ENCODE data around the gene NTF4. TPM values are rescaled to one million over a fixed set of nuclear protein-coding genes. Genes with fewer than 3 reads are reported as not detected.
A peak's percentile ranks its signal among the peaks of the same experiment; 100 is the strongest.
"Not testable (repeated sequence)": the region's sequence is repeated elsewhere in the genome, so short reads cannot be mapped to it uniquely, and the experiment has no call there.

NTF4 gene
- total and polyA plus RNA-seq, 2 donors (not counting 1 experiment from before 2014, with no cell fraction given) = not detected

DNA sequence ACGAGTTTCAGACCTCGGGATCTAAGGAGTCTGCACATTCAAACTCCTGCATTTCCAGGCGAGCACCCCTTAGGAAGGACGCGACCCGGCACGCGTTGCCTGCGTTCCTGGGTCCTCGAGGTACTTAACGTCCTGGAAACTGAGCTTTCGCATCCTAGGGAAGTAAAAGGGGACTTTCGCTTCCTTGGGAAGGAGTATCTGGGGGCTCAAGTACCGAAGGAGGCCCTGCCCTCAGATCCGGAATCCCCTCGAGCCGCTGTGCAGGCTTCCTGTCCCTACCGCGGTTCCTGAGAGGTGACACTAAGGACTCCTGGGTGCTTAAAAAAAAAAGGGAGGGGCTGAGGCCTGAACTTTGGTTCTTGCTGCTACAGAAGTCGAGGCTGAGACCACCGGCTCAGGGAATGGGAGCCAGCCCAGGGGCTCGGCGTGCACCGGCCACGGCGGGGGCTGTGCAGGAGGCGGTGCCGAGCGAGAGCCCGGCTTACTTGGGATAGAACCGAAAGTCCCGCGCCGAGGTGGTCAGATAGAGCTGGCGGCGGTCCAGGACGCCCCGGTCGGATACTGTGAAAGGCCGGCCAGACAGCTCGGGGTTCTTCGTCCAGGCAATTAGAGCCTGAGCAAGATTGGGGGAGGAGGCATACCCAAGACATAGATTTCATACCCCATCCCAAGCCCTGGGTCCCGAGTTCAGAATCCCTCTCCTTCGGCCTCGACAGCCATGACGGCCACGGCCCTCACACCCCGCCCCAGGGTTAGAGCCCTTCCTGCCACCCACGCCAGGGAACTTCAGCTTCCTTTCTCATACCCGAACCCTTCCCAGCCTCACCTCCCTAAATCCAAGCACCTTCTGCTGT, 46.0 kb downstream of the NTF4 start:
- Mint-ChIP-seq H3K27ac (peak overlapping the region; percentile 64), H3K4me1 (peaks cover 34% of the 10 kb centered on the region), H3K4me3 (peak overlapping the region; percentile 89)
- Histone ChIP-seq H2AFZ (ENCODE audit: insufficient read depth, low read depth, low read length, poor library complexity, severe bottlenecking) (peak overlapping the region; percentile 88), H3K4me2 (replicated peaks; ENCODE audit: low read depth, low read length, poor library complexity, severe bottlenecking) (peak overlapping the region; percentile 99), H3K4me3 (ENCODE audit: control extremely low read depth in 1 of 5, extremely low read depth in 1 of 5, insufficient read depth in 1 of 5, low read depth in 2 of 5, low read length in 4 of 5) (peak overlapping the region in 4 of 5 experiments; percentile 52 to 73 (median 60)), H3K4me1 (ENCODE audit: control insufficient read depth in 2 of 2, insufficient read depth in 2 of 2, low read length in 2 of 2) (peaks cover 25 to 40% of the 10 kb centered on the region in 2 donors), H3K9ac (ENCODE audit: low read length) (peak overlapping the region; percentile 72)
- not testable (repeated sequence) for H3K9me3 Mint-ChIP-seq (ENCODE audit: insufficient read depth); H3K27ac ChIP-seq (ENCODE audit: low read length in 2 of 2); H3K27me3 ChIP-seq (replicated peaks in 1 of 4; ENCODE audit: control extremely low read depth in 1 of 4, control insufficient read depth in 3 of 4, insufficient read depth in 4 of 4, low read length in 3 of 4); ATAC-seq (ENCODE audit: low read depth); H3K9me3 ChIP-seq (ENCODE audit: control extremely low read depth in 1 of 3, control insufficient read depth in 2 of 3, insufficient read depth in 1 of 3, low read length in 2 of 3); H4K20me1 ChIP-seq (ENCODE audit: control insufficient read depth, insufficient read depth, low read length, poor library complexity, severe bottlenecking); H3K27me3 Mint-ChIP-seq; H3K79me2 ChIP-seq (ENCODE audit: control insufficient read depth, insufficient read depth, low read length); H3K36me3 ChIP-seq (replicated peaks in 1 of 2; ENCODE audit: control extremely low read depth in 1 of 2, control insufficient read depth in 1 of 2, extremely low read depth in 1 of 2, insufficient read depth in 2 of 2, low read length in 1 of 2)
- peak; percentile 53 for DNase-seq
- ChIA-PET CTCF (interaction anchor here (0.7 to 1.9 kb wide), 8 partner anchors 15 to 179 kb away, joined by 3 to 10 read pairs (median 3); partner anchors contain the start of genes GYS1, LIN7B and RUVBL2), POLR2A (interaction anchor here (1.0 to 1.5 kb wide), 3 partner anchors 25 to 132 kb away, joined by 5 to 7 read pairs (median 5); partner anchors contain the start of genes GYS1 and RUVBL2)
- whole genome bisulfite sequencing (ENCODE audit: insufficient coverage) = 4% methylated on average over 29 of the region's 50 CpGs
- intact Hi-C loops (cut with micrococcal nuclease) = loop anchor here (2.0 kb wide), 1 partner anchor 26 kb away; the partner anchor contains the start of genes GYS1 and RUVBL2

DNA sequence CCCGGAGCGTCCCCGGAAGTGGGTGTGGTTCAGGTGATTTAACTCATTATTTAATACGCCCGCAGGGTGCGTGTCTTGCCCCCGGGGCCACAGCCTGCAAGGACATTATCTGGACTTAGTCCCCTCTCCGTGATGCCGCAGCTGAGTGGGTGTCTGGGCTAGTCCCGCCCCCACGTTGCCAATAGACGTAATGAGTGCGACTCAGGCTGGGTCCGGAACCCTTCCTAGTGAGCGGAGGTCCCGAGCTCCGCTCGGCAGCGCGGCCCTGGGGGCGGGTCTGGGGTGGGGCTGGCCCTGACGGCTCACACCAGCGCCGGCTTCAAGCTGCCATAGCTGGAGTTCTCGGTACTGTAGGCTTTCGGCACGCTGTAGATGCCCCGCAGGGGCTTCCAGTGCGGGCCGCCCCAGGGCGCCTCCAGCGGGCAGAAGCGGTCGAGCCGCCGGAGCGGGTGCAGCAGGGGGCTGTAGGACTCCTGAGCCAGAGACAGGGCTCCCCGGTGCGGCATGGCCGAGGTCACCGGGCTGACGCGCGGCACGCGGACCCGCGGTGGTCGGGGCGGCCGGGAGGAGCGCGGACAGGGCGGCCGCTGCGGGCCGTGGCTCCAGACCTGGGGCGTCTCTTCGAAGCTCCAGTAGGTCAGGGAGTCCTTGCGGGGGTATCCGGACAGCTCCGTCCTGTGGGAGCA, 46.8 kb downstream of the NTF4 start:
- Histone ChIP-seq H4K20me1 (ENCODE audit: control insufficient read depth, insufficient read depth, low read length, poor library complexity, severe bottlenecking) (no peaks in the 10 kb centered on the region), H3K9ac (ENCODE audit: low read length) (peak overlapping the region; percentile 72), H3K4me2 (replicated peaks; ENCODE audit: low read depth, low read length, poor library complexity, severe bottlenecking) (peak overlapping the region; percentile 99), H3K79me2 (ENCODE audit: control insufficient read depth, insufficient read depth, low read length) (no peaks in the 10 kb centered on the region), H3K4me1 (ENCODE audit: control insufficient read depth in 2 of 2, insufficient read depth in 2 of 2, low read length in 2 of 2) (peaks cover 25 to 40% of the 10 kb centered on the region in 2 donors), H3K36me3 (replicated peaks in 1 of 2; ENCODE audit: control extremely low read depth in 1 of 2, control insufficient read depth in 1 of 2, extremely low read depth in 1 of 2, insufficient read depth in 2 of 2, low read length in 1 of 2) (peaks cover 0 to 4% of the 10 kb centered on the region in 2 experiments), H3K9me3 (ENCODE audit: control extremely low read depth in 1 of 3, control insufficient read depth in 2 of 3, insufficient read depth in 1 of 3, low read length in 2 of 3) (no peaks in the 10 kb centered on the region), H3K4me3 (ENCODE audit: control extremely low read depth in 1 of 5, extremely low read depth in 1 of 5, insufficient read depth in 1 of 5, low read depth in 2 of 5, low read length in 4 of 5) (peak overlapping the region in 4 of 5 experiments; percentile 52 to 73 (median 60)), H3K27me3 (replicated peaks in 1 of 4; ENCODE audit: control extremely low read depth in 1 of 4, control insufficient read depth in 3 of 4, insufficient read depth in 4 of 4, low read length in 3 of 4) (peaks cover 0 to 9% (median 2%) of the 10 kb centered on the region in 4 experiments), H2AFZ (ENCODE audit: insufficient read depth, low read depth, low read length, poor library complexity, severe bottlenecking) (peak overlapping the region; percentile 88), H3K27ac (ENCODE audit: low read length in 2 of 2) (peak overlapping the region in 1 of 2 donors; percentile 30)
- H3K27me3 Mint-ChIP-seq = no peaks in the 10 kb centered on the region
- peak; percentile 82 for DNase-seq
- H3K27ac Mint-ChIP-seq = peak overlapping the region; percentile 67
- peak; percentile 80 for ATAC-seq (ENCODE audit: low read depth)
- POLR2A ChIA-PET = interaction anchor here (0.6 to 1.5 kb wide), 3 partner anchors 18 to 131 kb away, joined by 3 to 7 read pairs (median 3); partner anchors contain the start of gene RUVBL2
- H3K9me3 Mint-ChIP-seq (ENCODE audit: insufficient read depth) = no peaks in the 10 kb centered on the region
- H3K4me1 Mint-ChIP-seq = peaks cover 34% of the 10 kb centered on the region
- under 1% methylated on average over 58 of the region's 62 CpGs for WGBS (ENCODE audit: insufficient coverage)
- CTCF ChIA-PET = interaction anchor here (0.6 to 1.9 kb wide), 6 partner anchors 11 to 180 kb away, joined by 3 to 10 read pairs (median 4); partner anchors contain the start of genes GYS1, LIN7B and RUVBL2
- no peak for TF ChIP-seq EZH2 (IDR thresholded peaks at IDR 0.05; ENCODE audit: borderline replicate concordance, insufficient read depth, low read depth, low read length, poor library complexity, severe bottlenecking)
- TF ChIP-seq, protein P1, sequence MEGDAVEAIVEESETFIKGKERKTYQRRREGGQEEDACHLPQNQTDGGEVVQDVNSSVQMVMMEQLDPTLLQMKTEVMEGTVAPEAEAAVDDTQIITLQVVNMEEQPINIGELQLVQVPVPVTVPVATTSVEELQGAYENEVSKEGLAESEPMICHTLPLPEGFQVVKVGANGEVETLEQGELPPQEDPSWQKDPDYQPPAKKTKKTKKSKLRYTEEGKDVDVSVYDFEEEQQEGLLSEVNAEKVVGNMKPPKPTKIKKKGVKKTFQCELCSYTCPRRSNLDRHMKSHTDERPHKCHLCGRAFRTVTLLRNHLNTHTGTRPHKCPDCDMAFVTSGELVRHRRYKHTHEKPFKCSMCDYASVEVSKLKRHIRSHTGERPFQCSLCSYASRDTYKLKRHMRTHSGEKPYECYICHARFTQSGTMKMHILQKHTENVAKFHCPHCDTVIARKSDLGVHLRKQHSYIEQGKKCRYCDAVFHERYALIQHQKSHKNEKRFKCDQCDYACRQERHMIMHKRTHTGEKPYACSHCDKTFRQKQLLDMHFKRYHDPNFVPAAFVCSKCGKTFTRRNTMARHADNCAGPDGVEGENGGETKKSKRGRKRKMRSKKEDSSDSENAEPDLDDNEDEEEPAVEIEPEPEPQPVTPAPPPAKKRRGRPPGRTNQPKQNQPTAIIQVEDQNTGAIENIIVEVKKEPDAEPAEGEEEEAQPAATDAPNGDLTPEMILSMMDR (IDR thresholded peaks at IDR 0.05) = peak; percentile 78
- intact Hi-C loops (cut with micrococcal nuclease) = loop anchor here (2.0 kb wide), 1 partner anchor 25 kb away; the partner anchor contains the start of genes GYS1 and RUVBL2
- peak overlapping the region; percentile 89 for H3K4me3 Mint-ChIP-seq

Data from B cell (primary cell).